Fibroblast of lung (primary cell): ENCODE results near the gene RNU4-1. TPM values are rescaled to one million over a fixed set of nuclear protein-coding genes. Genes with fewer than 3 reads are reported as not detected.

ENCODE experiments used
- DNase-seq, 2 donors: peaks; one replicate each; pipeline versions ENCODE4 v3.0.0 to v3.0.0-alpha.2; 2010; ENCODE audit warnings: low read depth in 2 of 2
- H2AFZ ChIP-seq: 2 replicates; pipeline ENCODE4 v1.5.1; 2012; ENCODE audit warnings: low read length, control low read depth, inconsistent platforms
- H3K27ac ChIP-seq: 2 replicates; pipeline ENCODE4 v1.5.1; 2011; ENCODE audit warnings: low read length, control low read depth; ENCODE audit not compliant: insufficient read depth
- H3K27me3 ChIP-seq: 2 replicates; pipeline ENCODE4 v1.5.1; 2011; ENCODE audit warnings: mild to moderate bottlenecking, low read length; ENCODE audit not compliant: control insufficient read depth, insufficient read depth
- H3K36me3 ChIP-seq: 2 replicates; pipeline ENCODE4 v1.5.1; 2011; ENCODE audit warnings: low read length; ENCODE audit not compliant: control insufficient read depth, insufficient read depth
- H3K4me1 ChIP-seq: 2 replicates; pipeline ENCODE4 v1.5.1; 2011; ENCODE audit warnings: low read length; ENCODE audit not compliant: control insufficient read depth, insufficient read depth; ENCODE audit errors: extremely low read depth
- H3K4me2 ChIP-seq: 2 replicates; pipeline ENCODE4 v1.5.1; 2011; ENCODE audit warnings: low read length, control low read depth; ENCODE audit not compliant: insufficient read depth; ENCODE audit errors: extremely low read depth
- H3K4me3 ChIP-seq, 4 experiments: fragments of 200-600 bp in 1 of 4; sonication (generic) in 1 of 4; replicated peaks in 1 of 4; 2 replicates each; pipeline ENCODE4 v1.5.1; 2011 to 2016; ENCODE audit warnings: low read length in 4 of 4, low read depth in 3 of 4, mild to moderate bottlenecking in 3 of 4, control low read depth in 2 of 4, inconsistent platforms in 1 of 4, mixed read lengths in 1 of 4; ENCODE audit not compliant: insufficient read depth in 1 of 4; ENCODE audit errors: control extremely low read depth in 1 of 4
- H3K79me2 ChIP-seq: 2 replicates; pipeline ENCODE4 v1.5.1; 2012; ENCODE audit warnings: mild to moderate bottlenecking, low read length, inconsistent platforms; ENCODE audit not compliant: control insufficient read depth, insufficient read depth
- H3K9ac ChIP-seq: 2 replicates; pipeline ENCODE4 v1.5.1; 2011; ENCODE audit warnings: mild to moderate bottlenecking, low read length, control low read depth; ENCODE audit not compliant: insufficient read depth
- H3K9me3 ChIP-seq: 2 replicates; pipeline ENCODE4 v1.5.1; 2012; ENCODE audit warnings: low read depth, low read length; ENCODE audit not compliant: control insufficient read depth, insufficient read depth
- H4K20me1 ChIP-seq: 2 replicates; pipeline ENCODE4 v1.5.1; 2011; ENCODE audit warnings: low read length; ENCODE audit not compliant: control insufficient read depth, insufficient read depth; ENCODE audit errors: extremely low read depth
- EZH2 ChIP-seq: IDR thresholded peaks from 2 replicates; pipeline ENCODE4 v1.5.1; 2012; ENCODE audit warnings: low read length, control low read depth, mild to moderate bottlenecking; ENCODE audit errors: missing control alignments
- polyA plus RNA-seq, 2 donors: library from polyadenylated mRNA; depleted of rRNA in 1 of 2; stranded (reverse) in 1 of 2; unstranded in 1 of 2; fragments of >200 nt; gene quantifications; 2 replicates each; pipeline ENCODE4 v1.2.1, GENCODE V29; 2011 to 2012; ENCODE audit warnings: missing spikeins in 1 of 2
- total RNA-seq: library from RNA; depleted of rRNA; stranded (reverse); fragments of >200 nt; gene quantifications from 2 replicates; pipeline ENCODE4 v1.2.1, GENCODE V29; 2014
- TF ChIP-seq, protein P1 (sequence below), 2 donors: IDR thresholded peaks in 1 of 2; conservative IDR thresholded peaks in 1 of 2; 1 replicate in 1 of 2; 2 replicates in 1 of 2; pipeline ENCODE4 v1.5.1; 2011 to 2012; ENCODE audit warnings: low read length in 2 of 2, control low read depth in 1 of 2, inconsistent platforms in 1 of 2, low read depth in 1 of 2, mild to moderate bottlenecking in 1 of 2

RNU4-1 gene
- total and polyA plus RNA-seq, 2 donors (not counting 1 experiment from before 2014, with no cell fraction given): under 0.01 TPM; not detected in 1

- H3K27ac ChIP-seq: no peak overlapping the region
- no peak for DNase-seq
- no peaks in the 10 kb centered on the region for H3K9me3 ChIP-seq
- no peak overlapping the region for H3K4me2 ChIP-seq
- no peak overlapping the region for H2AFZ ChIP-seq
- H3K9ac ChIP-seq: no peak overlapping the region
- H3K4me3 ChIP-seq: no peak overlapping the region
- H3K36me3 ChIP-seq: no peaks in the 10 kb centered on the region
- H4K20me1 ChIP-seq: no peaks in the 10 kb centered on the region
- no peaks in the 10 kb centered on the region for H3K27me3 ChIP-seq
- H3K79me2 ChIP-seq: no peaks in the 10 kb centered on the region
- TF ChIP-seq, protein P1, sequence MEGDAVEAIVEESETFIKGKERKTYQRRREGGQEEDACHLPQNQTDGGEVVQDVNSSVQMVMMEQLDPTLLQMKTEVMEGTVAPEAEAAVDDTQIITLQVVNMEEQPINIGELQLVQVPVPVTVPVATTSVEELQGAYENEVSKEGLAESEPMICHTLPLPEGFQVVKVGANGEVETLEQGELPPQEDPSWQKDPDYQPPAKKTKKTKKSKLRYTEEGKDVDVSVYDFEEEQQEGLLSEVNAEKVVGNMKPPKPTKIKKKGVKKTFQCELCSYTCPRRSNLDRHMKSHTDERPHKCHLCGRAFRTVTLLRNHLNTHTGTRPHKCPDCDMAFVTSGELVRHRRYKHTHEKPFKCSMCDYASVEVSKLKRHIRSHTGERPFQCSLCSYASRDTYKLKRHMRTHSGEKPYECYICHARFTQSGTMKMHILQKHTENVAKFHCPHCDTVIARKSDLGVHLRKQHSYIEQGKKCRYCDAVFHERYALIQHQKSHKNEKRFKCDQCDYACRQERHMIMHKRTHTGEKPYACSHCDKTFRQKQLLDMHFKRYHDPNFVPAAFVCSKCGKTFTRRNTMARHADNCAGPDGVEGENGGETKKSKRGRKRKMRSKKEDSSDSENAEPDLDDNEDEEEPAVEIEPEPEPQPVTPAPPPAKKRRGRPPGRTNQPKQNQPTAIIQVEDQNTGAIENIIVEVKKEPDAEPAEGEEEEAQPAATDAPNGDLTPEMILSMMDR (conservative IDR thresholded peaks at IDR 0.05 in 1 of 2, IDR thresholded peaks at IDR 0.05 in 1 of 2; ENCODE audit: low read depth in 1 of 2, low read length in 2 of 2): no peak
- TF ChIP-seq EZH2: no peak
- no peaks in the 10 kb centered on the region for H3K4me1 ChIP-seq
Observed at GRCh38 chr12:120278137-120279069, 14.6 kb downstream of the RNU4-1 start.

- Histone ChIP-seq H3K4me2 (no peak overlapping the region), H2AFZ (no peak overlapping the region), H4K20me1 (no peaks in the 10 kb centered on the region), H3K36me3 (no peaks in the 10 kb centered on the region), H3K27ac (no peak overlapping the region), H3K4me3 (no peak overlapping the region), H3K9me3 (no peaks in the 10 kb centered on the region), H3K9ac (no peak overlapping the region), H3K27me3 (no peaks in the 10 kb centered on the region), H3K4me1 (no peaks in the 10 kb centered on the region), H3K79me2 (no peaks in the 10 kb centered on the region)
- TF ChIP-seq, protein P1 (conservative IDR thresholded peaks at IDR 0.05 in 1 of 2, IDR thresholded peaks at IDR 0.05 in 1 of 2; ENCODE audit: low read depth in 1 of 2, low read length in 2 of 2): no peak
- peak in 1 of 2 donors; percentile 35 for DNase-seq
Observed at GRCh38 chr12:120276734-120277133, 16.3 kb downstream of the RNU4-1 start.

- no peaks in the 10 kb centered on the region for H3K9me3 ChIP-seq
- no peak overlapping the region for H3K9ac ChIP-seq
- no peak overlapping the region for H3K4me2 ChIP-seq
- TF ChIP-seq, protein P1 (conservative IDR thresholded peaks at IDR 0.05 in 1 of 2, IDR thresholded peaks at IDR 0.05 in 1 of 2; ENCODE audit: low read depth in 1 of 2, low read length in 2 of 2): no peak
- no peak for TF ChIP-seq EZH2
- no peaks in the 10 kb centered on the region for H4K20me1 ChIP-seq
- no peak for DNase-seq
- H3K36me3 ChIP-seq: no peaks in the 10 kb centered on the region
- H3K27ac ChIP-seq: no peak overlapping the region
- no peaks in the 10 kb centered on the region for H3K27me3 ChIP-seq
- no peak overlapping the region for H2AFZ ChIP-seq
- no peak overlapping the region for H3K4me3 ChIP-seq
- H3K4me1 ChIP-seq: peaks cover 3% of the 10 kb centered on the region
- H3K79me2 ChIP-seq: peaks cover 28% of the 10 kb centered on the region
Observed at GRCh38 chr12:120267736-120268135, 25.3 kb downstream of the RNU4-1 start.
